Renal cortical epithelial cell (primary cell): Measurements from ENCODE around the gene ZNF598. TPM values are rescaled to one million over a fixed set of nuclear protein-coding genes. Genes with fewer than 3 reads are reported as not detected.
"Not testable (repeated sequence)": the region's sequence is repeated elsewhere in the genome, so short reads cannot be mapped to it uniquely, and the experiment has no call there.

Source experiments
- DNase-seq: peaks from one replicate; pipeline ENCODE4 v3.0.0-alpha.2; 2011; ENCODE audit warnings: low read depth
- total RNA-seq: library from RNA; depleted of rRNA; stranded (reverse); fragments of >200 nt; gene quantifications from 2 replicates; pipeline ENCODE4 v1.2.3, GENCODE V29; 2014

The ZNF598 gene
- total RNA-seq, 1 donor from 2014 or later = 22.4 TPM

DNA sequence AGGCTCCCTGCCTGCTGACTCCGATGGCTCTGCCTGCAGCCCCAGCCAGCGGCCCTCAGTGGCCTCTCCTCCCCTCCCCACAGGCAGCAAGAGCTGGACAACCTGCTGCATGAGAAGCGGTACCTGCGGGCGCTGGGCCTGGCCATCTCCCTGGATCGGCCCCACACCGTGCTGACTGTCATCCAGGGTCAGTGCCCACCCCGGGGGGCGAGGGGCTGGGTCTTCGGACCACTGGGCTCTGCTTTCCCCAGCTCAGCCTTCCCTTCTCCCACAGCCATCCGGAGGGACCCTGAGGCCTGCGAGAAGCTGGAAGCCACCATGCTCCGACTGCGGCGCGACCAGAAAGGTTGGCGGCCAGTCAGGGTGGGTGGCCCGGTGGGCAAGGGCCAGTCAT is 31.7 kb downstream of the ZNF598 start:
- DNase-seq = no peak

- no peak for DNase-seq
Measured at GRCh38 chr16:1976951-1977874, 32.4 kb downstream of the ZNF598 start.

DNA sequence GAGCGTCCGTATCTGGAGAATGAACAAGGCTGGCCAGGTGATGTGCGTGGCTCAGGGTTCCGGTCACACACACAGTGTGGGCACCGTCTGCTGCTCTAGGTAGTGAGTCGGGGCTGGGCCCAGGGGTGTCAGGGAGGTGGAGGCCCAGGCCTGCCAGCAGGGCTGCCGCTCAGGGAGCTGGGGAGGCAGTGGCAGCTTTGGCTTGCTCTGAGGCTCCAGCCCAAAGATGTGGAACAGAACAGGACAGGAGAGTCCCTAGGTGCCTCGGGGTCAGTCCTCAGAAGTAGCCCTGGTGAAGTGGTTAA is 33.5 kb downstream of the ZNF598 start:
- DNase-seq = no peak

GRCh38 chr16:1975432-1976215 is 34.0 kb downstream of the ZNF598 start:
- no peak for DNase-seq

GRCh38 chr16:1974157-1975070 is 35.2 kb downstream of the ZNF598 start:
- DNase-seq = no peak

DNA sequence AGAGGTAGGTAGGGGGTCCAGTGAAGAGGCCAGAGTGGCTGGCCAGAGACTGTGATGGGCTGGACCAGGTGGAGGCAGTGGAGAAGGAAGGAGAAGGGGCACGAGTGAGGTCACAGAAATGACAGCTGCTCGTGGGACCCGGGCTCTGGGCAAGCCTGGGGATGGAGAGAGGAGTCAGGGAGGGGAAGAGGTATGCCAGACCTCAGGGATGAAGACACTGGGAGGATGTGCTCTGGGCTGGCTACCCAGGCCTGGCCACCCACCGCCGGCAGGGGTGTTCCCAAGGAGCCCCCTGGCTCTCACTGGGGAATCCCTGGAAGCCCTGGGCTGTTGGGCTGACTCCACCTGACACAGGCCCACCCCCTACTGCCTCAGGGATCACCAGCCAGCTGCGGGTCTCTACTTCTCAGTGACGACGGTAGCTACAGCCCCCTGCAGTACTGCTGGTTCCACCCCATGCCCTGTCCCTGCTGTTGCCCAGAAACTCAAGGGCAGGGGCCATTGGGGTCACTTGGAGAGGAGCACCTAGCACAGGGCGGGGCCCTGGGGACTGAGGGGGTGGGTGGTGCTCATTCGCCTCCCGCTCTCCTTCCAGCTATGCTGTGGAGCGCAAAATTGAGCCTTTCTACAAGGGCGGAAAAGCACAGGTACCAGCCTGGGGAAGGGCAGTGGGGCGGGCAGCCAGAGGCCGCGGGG is 36.0 kb downstream of the ZNF598 start:
- DNase-seq = no peak

DNA sequence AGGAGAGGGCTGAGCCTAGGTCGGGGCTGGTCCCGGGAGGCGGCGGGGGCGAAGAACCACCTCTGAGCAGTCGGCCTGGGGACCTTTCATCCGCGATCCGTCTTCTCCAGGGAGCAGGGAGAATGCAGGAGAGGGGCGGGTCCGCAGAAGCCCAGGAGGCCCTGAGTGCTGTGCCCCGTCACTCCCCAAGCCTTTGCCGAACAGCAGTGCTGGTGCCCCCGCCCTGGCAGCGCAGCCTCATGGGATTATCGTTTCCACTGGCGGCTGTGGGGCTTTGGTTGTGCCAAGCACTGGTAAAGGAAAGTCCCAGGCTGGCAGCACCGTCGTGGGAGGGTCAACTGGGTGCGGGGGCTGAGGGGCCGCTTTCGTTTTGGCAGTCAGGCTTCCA is 37.1 kb downstream of the ZNF598 start:
- DNase-seq = no peak

- peak; percentile 77 for DNase-seq
Measured at GRCh38 chr16:1971796-1972489, 37.7 kb downstream of the ZNF598 start, which contains the start of gene TBL3. TSS of gene TBL3 (plus strand) at chr16:1972053. CDS start at chr16:1972165, 112 bp downstream.

DNA sequence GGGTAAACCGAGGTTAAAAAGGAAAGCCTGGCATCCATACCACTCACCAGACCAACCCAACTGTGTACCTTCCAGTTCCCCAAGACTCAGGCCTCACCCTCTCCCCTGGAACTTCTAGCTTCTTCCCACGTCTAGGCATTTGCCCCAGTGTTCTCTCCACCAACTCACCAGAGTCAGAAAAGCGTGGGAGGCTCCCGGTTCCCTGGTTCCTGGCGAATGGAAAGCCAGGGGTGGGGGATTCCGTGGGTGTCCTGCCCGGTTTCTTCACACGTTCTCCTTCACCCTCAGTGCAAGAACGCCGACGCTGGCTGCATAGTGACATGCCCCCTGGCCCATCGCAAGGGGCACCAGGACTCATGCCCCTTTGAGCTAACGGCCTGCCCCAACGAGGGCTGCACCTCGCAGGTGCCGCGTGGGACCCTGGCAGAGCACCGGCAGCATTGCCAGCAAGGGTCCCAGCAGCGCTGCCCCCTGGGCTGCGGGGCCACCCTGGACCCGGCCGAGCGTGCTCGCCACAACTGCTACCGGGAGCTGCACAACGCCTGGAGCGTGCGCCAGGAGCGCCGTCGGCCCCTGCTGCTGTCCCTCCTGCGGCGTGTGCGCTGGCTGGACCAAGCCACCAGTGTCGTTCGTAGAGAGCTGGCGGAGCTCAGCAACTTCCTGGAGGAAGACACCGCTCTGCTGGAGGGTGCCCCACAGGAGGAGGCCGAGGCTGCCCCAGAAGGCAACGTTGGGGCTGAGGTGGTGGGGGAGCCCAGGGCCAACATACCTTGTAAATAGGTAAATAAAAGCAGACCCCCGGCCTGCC is 41.3 kb downstream of the ZNF598 start:
- DNase-seq = no peak

GRCh38 chr16:1966460-1966859 is 43.2 kb downstream of the ZNF598 start, which contains the start of gene RNF151:
TSS of gene RNF151 (plus strand) at chr16:1966856. CDS start at chr16:1966882, 26 bp downstream.
- no peak for DNase-seq

- DNase-seq = no peak
Measured at GRCh38 chr16:1965396-1966001, 44.1 kb downstream of the ZNF598 start.

- DNase-seq = peak; percentile 93
Measured at GRCh38 chr16:1964506-1965395, 44.9 kb downstream of the ZNF598 start, which contains the start of gene RPS2. TSS of gene RPS2 (minus strand) at chr16:1964826. CDS start at chr16:1964625, 201 bp downstream.

GRCh38 chr16:1963806-1964505 is 45.7 kb downstream of the ZNF598 start:
- DNase-seq = no peak

DNA sequence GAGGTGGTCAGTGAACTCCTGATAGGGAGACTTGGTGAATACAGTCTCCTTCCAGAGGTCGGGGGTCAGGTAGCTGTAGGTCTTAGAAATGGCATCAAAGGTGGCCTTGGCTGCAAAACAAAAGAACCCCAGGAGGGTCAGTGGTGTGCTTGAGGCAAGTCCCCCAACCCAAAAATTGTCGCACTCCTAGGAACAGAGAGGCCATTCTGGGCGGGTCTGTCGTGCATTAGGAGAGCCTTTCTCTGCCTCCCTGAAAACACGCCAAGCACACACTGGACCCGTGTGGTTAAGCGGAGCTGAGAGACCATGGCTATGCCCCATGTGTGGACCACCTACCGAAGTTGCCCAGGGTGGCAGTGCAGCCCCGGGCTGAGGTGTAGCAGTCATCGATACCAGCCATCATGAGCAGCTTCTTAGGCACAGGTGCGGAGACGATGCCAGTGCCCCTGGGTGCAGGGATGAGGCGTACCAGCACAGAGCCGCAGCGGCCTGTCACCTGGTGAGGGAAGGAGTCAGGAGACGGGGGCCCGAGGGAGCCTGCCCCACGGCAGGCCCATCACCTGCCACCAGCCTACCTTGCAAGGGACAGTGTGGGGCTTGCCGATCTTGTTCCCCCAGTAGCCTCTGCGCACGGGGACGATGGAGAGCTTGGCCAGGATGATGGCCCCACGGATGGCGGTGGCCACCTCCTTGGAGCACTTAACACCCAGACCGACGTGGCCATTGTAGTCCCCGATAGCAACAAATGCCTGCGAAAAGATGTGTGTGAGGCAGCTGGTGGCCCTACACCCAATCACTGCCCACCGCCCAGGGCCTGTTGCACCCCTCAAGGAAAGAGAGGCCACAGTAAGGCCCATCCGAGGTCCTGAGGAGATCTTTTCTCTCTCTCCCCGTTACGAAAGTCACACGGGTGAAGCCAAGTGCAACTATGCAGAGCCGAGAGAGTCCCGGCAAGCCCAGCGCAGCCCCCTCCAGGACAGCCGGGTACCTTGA is 47.2 kb downstream of the ZNF598 start:
- not testable (repeated sequence) for DNase-seq

GRCh38 chr16:1961651-1962067 is 48.0 kb downstream of the ZNF598 start:
- no peak for DNase-seq
